Ovary (tissue), 3 donors: ENCODE measurements around the gene LENG9.

Source experiments
- CTCF ChIP-seq, 3 donors: fragments of 450-650 bp in 2 of 3; fragments of 200-600 bp in 1 of 3; IDR thresholded peaks; one replicate each; pipeline versions ENCODE4 v1.5.1 to v1.8.0; 2016 to 2022; ENCODE audit warnings: antibody characterized with exemption in 3 of 3, mild to moderate bottlenecking in 1 of 3
- EP300 ChIP-seq: sonication (generic); formaldehyde crosslinking; IDR thresholded peaks from one replicate; pipeline ENCODE4 v1.6.1; 2017; ENCODE audit warnings: antibody characterized with exemption
- POLR2A ChIP-seq: fragments of 450-650 bp; IDR thresholded peaks from one replicate; pipeline ENCODE4 v1.6.1; 2017; ENCODE audit warnings: antibody characterized with exemption, mild to moderate bottlenecking, moderate library complexity
- donor health status: DM: no; HTN: no; CAD: no.

DNA sequence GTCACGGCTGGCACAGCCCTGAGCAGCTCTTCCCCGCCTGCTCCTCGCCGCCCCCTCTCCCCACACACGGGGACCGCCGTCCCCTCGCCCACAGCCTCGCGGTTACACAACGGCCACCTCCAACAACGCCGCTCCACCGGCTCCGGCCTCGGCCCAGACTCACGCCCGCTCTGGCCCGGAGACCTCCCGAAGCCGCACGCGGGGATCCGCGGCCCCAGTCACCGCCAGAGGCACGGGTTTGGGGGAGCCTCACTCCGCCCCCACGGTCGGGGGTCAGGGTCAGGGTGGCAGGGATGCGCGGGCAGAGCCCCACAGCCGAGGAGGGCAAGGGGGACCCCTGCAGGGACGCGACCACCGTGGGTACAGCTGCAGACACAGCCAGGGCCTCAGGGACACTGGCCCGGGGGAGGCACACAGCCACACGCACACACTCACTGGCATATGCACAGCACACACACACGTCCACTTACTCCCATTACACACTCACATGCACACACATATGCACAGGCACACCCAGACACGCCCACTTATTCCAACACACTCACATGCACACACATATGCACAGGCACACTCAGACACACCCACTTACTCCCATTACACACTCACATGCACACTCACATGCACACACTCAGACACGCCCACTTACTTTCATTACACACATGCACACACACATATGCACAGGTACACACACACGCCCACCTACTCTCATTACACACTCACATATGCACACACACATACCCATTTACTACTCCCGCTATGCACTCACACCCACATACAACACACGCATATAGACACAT, 46.7 kb downstream of the LENG9 start:
- TF ChIP-seq CTCF (IDR thresholded peaks at IDR 0.05), result no peak
- TF ChIP-seq EP300, result no peak
- no peak for TF ChIP-seq POLR2A
